Measurements from ENCODE around the gene GRK1.

Gene GRK1

DNA sequence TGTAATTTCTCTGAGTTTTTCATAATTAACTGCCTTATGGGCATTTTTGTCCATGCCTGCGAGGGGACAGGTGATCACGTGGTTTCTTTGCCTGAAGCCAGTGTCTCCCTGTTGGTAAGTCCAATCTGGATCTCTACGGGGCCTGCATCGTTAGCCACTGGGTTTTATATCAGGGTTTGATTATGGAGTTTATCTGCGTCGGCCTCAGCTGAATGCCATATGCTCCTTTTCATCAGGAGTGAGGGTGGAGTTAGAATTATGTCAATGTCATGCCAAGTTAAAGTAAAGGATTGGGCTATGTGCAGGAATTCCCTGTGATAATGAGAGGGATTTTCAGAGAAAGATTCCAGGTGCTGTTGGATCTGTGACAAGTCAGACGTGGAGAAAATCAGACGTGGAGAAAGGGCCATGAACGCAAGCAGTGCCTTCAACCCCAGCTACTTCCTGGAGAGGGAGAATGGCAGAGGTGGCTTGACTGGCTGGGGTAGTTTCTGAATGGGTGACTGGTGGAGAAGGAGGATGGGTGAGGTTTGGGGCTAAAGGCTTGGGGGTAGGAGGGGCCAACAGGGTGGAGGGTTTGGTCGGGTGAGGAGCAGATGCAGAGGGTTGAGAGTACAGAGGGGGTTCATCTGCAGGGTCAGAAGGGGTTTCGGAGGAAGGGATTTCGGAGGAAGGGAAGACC, 116.3 kb downstream of the GRK1 start:
- DNase-seq: no peak

DNA sequence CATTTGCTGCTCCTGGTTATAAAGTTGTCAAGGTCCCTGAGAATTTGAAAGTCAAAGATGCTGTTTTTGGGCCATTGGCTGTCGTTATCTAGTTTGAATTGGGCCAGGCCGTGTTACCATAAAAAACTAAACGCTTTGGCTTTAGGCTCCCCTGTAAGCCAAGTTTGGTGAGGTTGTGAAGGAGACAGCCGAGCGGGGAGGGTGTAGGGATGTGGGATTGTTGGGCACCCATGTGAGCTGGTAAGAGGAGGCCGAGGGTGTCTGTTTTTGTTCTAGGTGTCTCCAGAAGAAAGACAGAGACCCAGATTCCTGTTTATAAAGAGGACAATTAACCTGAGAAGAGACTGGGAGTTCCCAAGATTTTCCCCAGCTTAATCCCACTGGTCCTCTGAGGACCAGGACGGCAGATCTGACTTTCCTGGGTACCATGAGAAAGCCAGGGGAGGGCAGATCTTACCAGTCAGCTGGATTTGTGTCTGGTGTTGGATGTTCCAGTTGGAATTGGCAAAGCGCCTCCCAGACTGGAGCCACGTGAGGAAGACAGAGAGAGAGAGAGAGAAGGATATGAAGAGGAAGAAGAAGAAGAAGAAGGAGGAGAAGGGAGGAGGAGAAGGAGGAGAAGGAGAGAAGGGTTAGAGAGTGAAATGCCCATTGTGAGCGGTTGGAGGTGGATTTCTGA, 117.1 kb downstream of the GRK1 start:
- no peak for DNase-seq

DNA sequence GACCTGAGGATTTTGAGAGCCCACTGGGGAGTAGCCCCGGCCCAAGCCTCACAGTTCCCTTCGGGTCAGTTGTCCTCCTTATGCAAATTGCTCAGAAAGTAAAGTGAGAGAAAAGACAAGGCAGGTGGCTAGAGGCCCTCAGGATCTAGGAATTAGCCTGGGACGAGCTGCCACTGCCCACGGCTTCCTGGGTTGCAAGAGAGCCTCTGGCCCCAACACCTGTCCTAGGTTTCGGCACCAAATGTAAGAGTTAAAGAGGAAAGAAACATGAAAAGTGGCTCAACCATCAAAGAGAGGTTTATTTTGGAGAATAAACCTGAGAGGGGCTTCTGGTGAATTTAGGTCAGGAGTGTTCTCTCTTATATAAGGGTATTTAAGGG, 117.6 kb downstream of the GRK1 start:
- DNase-seq: no peak

DNA sequence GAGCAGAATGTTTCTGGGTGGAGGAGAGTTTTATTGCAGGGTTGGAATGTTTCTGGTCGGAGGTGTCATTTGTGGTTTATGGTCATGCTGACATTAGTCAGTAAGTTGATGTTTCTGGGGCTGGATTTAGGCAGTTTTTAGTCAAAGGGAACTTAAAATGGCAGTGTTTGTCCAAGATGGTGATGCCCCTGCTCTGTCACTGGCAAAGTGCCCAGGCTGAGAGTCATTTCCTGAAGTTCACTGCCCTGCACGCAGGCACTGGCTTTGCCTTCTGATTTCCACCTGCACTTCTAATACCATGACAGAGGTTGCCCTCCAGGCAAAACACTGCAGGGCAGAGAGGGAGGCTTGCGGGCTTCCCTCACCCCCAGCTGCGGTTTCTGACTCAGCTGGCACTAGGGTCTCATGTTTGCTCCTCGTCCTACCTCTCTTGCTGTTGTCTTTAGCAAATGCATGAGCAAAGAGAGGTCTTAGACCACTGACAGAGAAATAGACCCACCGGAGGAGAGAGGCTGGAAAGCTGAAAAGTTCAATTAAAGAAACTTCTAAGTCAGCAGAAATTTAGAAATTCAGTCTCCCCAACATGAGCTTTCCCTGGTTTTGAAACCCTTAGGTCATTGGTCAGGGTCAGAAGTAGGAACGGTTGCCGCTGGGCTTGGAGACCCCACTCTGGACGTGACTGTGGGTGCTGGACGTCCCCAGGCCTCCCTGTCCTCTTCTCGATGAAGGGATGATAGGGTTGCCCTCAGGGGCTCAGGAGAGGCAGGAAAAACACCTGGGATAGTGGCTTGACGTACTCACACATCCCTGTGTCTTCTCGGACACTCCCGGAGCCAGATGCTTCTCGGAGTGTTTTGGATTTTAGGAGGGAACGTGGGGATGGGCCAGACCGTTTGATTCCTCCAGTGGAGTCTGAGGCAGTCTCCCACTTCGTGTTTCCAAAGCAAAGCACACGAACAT, 118.3 kb downstream of the GRK1 start:
- peak; percentile 44 for DNase-seq

DNA sequence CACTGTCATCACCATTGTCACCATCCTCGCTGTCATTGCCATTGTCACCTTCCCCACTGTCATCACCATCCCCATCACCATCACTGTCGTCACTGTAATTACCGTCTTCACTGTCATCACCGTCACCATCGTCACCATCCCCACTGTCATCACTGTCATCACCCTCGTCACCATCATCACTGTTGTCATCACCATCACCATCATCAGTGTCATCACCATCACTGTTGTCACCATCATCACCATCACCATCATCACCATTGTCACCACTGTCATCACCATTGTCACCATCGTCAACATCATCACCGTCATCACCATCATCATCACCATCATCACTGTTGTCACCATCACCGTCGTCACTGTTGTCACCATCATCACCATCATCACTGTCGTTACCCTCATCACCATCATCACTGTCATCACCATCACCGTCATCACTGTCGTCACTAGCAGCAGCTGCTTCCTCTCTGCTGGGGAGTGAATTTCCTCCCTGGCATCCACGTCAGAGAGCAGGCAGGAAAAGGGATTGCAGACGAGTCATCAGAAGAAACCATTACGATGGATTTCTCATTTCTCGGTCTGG, 119.3 kb downstream of the GRK1 start:
- DNase-seq: peak; percentile 21
